Muscle of back (tissue), 11 donors: ENCODE data around the gene PHF20. TPM values are rescaled to one million over a fixed set of nuclear protein-coding genes. Genes with fewer than 3 reads are reported as not detected.
"Not testable (repeated sequence)": the region's sequence is repeated elsewhere in the genome, so short reads cannot be mapped to it uniquely, and the experiment has no call there.

Source experiments
- DNase-seq, 3 donors: peaks; one replicate each; pipeline versions ENCODE4 v3.0.0 to v3.0.0-alpha.2; 2013
- polyA plus RNA-seq, 10 donors: library from polyadenylated mRNA; unstranded; fragments of 120-200 nt; gene quantifications; one replicate each; pipeline ENCODE4 v1.2.1, GENCODE V29; 2013; ENCODE audit not compliant: insufficient read length in 10 of 10

PHF20 gene
- polyA plus RNA-seq, 10 donors, result 22.8 to 35.7 (median 29.3) TPM

DNA sequence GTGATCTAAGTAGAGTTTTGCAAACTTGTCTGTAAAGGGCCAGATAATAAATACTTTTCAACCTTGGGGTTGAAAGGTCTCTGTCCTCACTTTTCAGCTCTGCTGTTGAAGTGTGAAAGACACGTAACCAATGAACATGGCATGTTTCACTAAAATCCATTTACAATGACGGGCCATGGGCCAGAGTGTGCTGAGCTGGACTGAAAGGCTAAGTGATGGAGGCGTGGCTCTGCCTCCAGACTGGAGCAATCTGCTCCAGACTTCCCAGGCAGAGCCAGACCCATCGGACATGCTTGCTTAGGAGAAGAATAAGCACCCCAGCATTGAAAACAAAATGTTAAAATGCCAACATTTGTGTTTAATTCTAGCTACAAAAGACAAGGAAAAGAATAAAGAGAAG, 141.1 kb downstream of the PHF20 start:
- DNase-seq, result no peak

DNA sequence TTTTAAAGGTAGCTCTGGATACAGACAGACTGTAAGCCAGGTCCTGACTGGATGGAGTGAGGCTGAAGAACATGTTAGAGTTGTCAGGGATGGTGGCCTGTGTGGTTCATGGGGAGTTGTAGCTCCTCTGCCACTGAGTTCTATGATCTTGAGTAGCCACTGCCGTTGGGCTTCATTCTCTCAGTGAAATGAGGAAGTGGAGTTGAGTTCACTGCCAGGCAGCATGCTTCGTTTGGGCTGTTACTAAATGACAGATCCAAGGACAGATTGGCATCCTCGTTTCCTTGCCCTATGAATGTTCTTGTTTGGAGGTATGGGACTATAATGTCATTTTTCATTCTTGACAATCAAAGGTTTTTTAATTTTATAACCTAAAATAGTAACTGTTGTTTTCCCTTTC, 145.3 kb downstream of the PHF20 start:
- DNase-seq, result no peak

GRCh38 chr20:35918021-35918420, 146.2 kb downstream of the PHF20 start:
- no peak for DNase-seq

- DNase-seq, result no peak
These were observed 148.7 kb downstream of the PHF20 start for GRCh38 chr20:35920523-35920922.

DNA sequence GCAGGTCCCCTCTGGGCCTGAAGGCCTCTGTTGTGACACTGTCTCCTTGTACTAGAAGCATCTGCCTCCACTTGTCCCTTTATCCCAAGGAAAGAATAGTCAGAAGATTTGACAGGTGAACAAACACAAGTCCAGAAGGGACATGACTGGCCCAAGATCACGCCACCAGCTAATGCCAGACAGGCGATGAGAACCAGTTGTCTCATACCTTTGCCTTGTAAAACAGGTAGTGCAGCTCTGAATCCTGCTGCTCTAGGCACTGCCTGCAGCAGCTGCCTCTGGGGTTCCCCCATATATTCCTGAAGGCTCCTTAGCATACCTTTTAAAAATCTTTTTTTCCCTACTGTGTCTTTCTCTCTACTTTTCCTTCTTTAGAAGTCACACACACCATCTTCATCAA, 157.5 kb downstream of the PHF20 start:
- DNase-seq, result no peak

- DNase-seq, result no peak
These were observed 162.2 kb downstream of the PHF20 start for GRCh38 chr20:35934050-35934449.

DNA sequence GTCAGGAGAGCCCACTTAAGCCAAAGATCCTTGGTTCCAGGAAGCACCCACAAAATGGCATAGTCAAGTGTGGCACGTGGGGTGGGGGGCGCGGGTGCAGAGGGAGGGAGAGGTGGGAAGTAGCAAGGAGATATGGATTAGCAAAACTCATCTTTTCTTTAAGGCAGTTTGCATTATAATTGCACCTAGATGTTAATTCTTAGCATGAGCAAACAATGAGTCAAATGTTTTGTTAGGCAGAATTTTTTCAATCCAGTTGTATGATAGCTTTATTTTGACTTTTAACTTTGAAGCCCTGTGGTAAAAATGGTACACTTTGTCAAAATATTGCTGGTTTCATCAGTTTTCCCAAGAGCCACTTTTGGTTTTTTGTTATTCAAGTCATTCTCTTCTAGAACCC, 167.4 kb downstream of the PHF20 start:
- no peak for DNase-seq

GRCh38 chr20:35941620-35942019, 169.8 kb downstream of the PHF20 start:
- no peak for DNase-seq

DNA sequence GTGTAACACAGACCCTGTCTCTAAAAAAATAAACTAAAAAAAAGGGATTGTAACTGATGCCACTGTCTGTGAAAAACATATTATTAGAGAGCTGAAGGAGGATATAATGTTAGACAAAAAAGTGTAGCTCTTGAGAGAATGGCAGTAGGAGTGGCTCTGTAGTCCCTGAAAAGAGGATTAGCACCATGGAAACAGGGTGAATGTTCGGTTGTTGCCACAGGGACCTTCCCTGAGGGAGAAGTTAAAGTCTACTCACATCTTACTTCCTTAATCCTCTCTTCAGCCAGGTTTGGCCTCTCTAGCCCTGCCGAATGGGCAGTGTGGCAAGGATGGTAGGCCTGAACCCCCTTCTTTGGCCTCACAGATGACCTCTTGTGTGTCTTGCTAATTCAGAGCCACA, 170.4 kb downstream of the PHF20 start:
- no peak for DNase-seq

DNA sequence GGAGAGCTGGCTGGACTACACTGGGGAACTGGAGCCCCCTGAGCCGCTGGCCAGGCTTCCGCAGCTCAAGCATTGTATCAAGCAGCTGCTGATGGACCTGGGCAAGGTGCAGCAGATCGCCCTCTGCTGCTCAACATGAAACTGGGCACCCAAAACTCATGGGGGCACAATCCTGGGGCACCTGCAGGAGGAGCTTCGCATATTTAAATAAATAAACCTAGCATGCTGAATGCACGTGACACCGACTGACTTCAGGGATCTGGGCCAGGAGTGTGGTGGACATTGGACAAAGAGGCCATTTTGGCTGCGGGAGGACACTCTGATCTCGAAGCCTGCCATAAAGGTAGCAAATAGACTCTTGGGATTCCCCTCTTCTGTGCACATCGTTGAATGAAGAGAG, 175.7 kb downstream of the PHF20 start:
- no peak for DNase-seq

GRCh38 chr20:35947907-35948306, 176.1 kb downstream of the PHF20 start:
- DNase-seq, result no peak

- no peak for DNase-seq
These were observed 178.3 kb downstream of the PHF20 start for GRCh38 chr20:35950093-35950492.

- not testable (repeated sequence) for DNase-seq
These were observed 180.3 kb downstream of the PHF20 start for GRCh38 chr20:35952080-35952479.

DNA sequence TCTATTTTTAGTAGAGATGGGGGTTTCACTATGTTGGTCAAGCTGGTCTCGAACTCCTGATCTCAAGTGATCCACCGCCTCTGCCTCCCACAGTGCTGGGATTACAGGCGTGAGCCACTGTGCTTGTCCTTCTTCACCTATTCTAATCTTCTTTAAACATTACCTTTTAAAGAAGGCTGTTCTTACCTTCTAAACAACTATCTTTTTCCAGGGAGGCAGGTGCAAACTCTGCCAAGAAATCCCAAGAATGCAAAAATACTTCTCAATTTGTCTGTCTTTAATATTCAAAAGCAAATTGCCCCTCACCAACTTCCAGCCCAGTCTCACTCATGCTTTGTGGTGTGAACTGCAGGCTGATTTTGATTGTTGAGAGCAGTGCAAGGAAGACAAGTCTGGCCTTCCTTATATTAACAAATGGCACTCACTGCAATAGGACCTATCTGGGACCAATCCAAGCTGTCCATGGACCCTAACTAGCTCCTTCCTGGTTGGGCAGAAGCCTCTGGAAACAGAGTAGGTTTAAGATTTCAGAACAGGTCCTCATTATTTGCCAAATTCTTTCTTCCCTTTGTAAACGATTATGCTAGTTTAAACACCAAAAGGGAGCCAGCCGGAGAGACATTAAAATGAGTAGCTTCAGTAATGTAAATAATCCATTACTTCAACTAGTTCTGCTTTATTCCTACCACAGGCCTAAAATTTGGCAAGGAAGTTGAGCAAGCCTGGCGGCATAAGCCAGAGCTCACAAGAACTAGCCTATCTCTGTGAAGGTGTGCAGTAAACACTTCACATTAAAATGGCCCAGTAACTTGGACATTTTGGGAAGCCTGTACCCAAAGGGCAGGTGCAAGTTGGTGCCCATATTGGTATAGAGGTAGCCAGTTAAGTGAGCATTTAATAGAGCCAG, 180.9 kb downstream of the PHF20 start:
- peak in 1 of 3 donors; percentile 22 for DNase-seq

DNA sequence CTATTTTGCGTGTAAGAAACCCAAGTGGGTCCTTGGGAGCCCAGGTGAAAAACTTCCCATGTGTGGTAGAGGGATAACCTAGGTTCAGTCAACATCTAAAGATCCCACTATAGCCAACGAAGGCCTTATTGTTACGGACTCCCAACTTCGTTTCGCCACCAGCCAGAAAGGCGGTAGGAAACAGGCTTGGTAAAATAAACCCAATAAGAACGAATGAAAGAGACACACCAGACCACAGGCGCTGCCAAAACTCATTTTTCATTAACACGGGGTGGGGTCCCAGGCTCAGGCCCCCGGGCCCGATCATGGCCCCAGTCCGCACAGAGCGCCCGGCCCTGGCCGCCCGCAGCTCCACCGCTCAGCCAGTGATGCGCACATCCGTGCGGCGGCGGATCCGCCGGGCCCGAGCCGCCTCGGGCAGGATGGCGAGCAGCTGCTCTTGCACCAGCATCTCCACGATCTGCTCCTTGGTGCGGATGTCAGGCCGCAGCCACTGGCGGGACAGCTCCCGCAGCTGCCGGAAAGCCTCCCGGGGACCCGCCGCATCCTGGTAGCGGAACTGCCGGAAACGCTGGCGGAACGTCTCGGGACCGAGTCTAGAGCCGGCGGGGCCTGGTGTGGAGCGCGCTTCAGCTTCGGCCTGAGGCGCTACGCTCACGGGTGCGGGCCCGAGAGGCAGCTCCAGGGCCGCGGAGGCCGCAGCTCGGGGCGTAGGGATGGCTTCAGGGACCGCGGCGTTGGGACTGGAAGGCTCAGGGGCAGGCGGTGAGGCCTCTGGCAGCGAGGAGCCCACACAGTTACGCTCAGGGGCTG, 181.8 kb downstream of the PHF20 start:
- DNase-seq, result peak in 1 of 3 donors; percentile 49

DNA sequence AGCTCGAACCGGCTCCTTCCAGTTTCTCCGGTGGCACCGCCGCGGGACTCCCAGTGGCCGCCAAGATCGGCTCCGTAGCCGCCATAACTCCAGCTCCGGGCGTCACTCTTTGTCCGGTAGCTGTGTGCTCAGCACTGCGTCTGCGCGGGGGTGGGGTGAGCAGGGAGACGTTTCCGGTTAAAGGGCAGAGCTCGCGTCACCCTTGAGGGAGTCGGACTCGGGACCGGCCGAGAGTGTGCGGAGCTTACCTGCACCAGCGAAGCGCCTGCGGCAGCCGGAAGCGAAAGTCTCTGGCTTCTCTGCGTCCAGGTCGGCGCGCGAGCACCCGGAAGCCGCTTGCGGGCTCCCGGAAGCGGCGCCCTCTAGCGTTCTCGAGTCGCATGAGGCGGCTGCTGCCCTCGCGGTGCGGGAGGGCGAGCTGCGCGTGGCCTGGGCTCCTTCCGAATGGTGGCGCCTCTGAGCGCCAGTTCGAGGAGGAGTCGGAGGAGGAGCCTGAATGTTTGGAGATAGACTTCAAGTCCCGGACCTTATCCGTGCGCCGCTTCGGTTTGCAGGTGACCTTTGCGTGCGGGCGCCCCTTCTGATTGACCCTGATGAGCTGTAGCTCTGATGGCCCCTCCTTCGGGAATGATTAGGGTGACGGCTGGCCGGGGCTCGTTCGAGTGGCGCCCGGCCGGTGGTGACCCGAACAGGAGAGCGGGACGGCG, 182.5 kb downstream of the PHF20 start, which contains the start of gene SCAND1:
SCAND1 (minus strand) TSS at position 303 of the 707 bp plus-strand sequence; CDS start at position 85, 218 bp downstream.
- DNase-seq, result peak; percentile 97 to 99 (median 99)

DNA sequence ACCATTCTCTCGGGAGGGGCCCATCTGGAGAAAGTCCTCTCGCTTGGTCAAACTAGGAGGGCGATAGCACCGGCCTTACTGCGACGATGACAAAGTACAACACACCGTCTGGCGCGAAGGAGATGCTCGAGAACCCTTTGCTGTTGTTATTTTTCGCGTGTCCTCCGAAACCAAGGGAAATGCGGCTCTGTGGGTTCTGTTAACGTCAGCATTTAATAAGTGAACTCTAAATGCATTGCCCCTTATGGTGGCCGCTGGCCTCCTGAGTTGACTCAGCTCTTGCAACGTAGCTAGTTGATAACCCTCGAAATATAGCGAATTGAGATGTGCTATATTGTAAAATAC, 183.1 kb downstream of the PHF20 start:
- DNase-seq, result no peak

DNA sequence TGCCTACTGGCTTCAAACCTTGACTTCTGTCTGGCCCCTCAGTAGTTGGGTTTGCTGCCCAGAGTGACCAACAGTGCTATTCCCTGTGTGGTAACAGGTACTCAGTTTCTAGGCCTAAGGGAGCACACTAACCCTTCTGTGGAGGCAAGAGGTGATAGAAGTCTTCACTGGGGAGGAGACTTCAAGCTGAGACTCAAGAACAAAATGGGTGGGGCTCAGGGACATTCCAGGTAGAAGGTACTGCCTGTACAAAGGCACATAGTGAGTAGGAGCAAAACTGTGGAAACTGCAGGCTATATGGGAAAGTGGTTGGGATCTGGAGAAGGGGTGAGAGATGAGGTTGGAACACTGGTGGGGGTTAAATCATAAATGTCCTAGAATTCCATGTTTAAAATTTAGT, 184.8 kb downstream of the PHF20 start:
- DNase-seq, result no peak

DNA sequence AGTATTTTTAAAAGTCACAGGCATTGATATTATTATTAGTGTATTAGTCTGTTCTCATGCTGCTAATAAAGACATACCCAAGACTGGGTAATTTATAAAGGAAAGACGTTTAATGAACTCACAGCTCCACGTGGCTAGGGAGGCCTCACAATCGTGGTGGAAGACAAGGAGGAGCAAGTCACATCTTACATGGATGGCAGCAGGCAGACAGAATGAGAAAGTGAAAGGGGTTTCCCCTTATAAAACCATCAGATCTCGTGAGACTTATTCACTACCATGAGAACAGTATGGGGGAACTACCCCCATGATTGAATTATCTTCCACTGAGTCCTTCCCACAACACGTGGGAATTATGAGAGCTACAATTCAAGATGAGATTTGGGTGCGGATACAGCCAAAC, 187.5 kb downstream of the PHF20 start:
- not testable (repeated sequence) for DNase-seq

GRCh38 chr20:35963878-35964277, 192.1 kb downstream of the PHF20 start:
- DNase-seq, result no peak

- no peak for DNase-seq
These were observed 196.3 kb downstream of the PHF20 start, which contains the start of gene CNBD2 for GRCh38 chr20:35967979-35968640. TSS of gene CNBD2 (plus strand) at chr20:35968590. CDS start at chr20:35968763, 173 bp downstream.

DNA sequence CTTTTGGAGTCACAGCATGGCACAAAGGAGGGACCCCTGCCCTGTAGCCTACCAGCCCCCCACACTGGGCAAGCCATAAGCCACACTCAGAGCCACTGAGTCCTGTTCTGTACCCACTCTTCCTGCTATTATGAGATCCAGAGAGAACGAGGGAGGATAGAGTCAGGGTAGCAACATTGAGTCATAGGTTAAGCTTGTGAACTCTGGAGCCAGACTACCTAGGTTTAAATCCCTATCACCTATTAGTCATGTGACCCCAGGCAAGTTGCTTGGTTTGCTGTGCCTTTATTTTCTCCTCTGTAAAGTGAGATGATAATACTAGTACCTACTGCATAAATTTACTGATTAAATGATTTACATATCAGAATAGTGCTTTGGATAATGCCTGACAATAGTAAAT, 197.1 kb downstream of the PHF20 start:
- no peak for DNase-seq
